ENCODE measurements around the gene CA11. TPM values are rescaled to one million over a fixed set of nuclear protein-coding genes. Genes with fewer than 3 reads are reported as not detected.

CA11 gene
- total RNA-seq, 1 donor from 2014 or later: 12.6 TPM

DNA sequence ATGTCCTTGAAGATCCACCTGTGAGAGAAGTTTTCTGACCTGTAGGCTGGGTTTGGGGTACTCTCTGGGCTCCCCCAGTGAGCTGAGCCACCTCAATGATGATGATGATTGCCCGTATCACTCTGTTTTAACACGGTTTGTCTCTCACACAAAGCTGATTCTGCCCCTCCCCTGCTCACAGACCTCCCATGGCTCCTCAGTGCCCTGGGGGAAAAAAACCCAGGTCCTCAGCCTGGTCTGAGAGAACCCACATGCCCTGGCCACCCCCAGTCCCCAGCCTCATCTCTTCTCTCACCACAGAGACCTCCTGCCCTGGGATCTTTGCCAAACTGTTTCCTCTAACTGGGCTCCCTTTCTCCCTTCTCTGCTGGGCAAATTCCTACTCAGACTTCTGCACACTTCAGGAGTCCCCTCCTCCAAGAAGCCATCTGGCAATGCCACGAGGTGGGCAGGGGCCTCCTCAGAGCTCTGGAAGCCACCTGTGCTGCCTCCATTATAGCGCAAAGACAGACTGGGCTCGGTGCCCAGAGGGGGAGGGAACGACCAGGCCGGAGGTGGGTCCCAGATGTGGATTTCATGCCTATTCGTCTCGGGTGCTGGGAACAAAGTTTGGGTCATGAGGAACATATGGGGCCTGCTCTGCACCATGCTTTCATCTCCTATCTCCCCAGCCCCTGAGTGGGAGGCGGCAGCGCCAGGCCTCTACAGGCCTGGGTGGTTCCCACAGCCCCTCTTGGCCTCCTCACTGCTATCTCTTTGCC, 8.5 kb upstream of the CA11 start:
- Mint-ChIP-seq H3K4me3 (peak overlapping the region; percentile 43), H3K4me1 (peaks cover 18% of the 10 kb centered on the region), H3K27me3 (ENCODE audit: insufficient read depth, low read depth) (peaks cover 4% of the 10 kb centered on the region), H3K27ac (peak overlapping the region; percentile 85), H3K9me3 (no peaks in the 10 kb centered on the region), H3K36me3 (no peaks in the 10 kb centered on the region)
- Histone ChIP-seq H3K9me3 (ENCODE audit: low read depth) (no peaks in the 10 kb centered on the region), H3K4me3 (no peak overlapping the region), H4K20me1 (ENCODE audit: low read depth) (no peaks in the 10 kb centered on the region), H3K36me3 (no peaks in the 10 kb centered on the region), H3F3A (ENCODE audit: low read depth) (peaks cover 10% of the 10 kb centered on the region), H3K9ac (no peak overlapping the region), H2AFZ (replicated peaks) (peak overlapping the region; percentile 42), H3K4me1 (peaks cover 7% of the 10 kb centered on the region), H3K27ac (no peak overlapping the region), H3K4me2 (no peak overlapping the region), H3K27me3 (no peaks in the 10 kb centered on the region), H3K79me2 (ENCODE audit: low read depth) (no peaks in the 10 kb centered on the region)
- TF ChIP-seq, protein P1, sequence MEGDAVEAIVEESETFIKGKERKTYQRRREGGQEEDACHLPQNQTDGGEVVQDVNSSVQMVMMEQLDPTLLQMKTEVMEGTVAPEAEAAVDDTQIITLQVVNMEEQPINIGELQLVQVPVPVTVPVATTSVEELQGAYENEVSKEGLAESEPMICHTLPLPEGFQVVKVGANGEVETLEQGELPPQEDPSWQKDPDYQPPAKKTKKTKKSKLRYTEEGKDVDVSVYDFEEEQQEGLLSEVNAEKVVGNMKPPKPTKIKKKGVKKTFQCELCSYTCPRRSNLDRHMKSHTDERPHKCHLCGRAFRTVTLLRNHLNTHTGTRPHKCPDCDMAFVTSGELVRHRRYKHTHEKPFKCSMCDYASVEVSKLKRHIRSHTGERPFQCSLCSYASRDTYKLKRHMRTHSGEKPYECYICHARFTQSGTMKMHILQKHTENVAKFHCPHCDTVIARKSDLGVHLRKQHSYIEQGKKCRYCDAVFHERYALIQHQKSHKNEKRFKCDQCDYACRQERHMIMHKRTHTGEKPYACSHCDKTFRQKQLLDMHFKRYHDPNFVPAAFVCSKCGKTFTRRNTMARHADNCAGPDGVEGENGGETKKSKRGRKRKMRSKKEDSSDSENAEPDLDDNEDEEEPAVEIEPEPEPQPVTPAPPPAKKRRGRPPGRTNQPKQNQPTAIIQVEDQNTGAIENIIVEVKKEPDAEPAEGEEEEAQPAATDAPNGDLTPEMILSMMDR (IDR thresholded peaks at IDR 0.05): no peak
- no peak for TF ChIP-seq EZH2 (IDR thresholded peaks at IDR 0.05)
- no peak for TF ChIP-seq EZH2phosphoT487 (IDR thresholded peaks at IDR 0.05)
- DNase-seq (ENCODE audit: low spot score): no peak

DNA sequence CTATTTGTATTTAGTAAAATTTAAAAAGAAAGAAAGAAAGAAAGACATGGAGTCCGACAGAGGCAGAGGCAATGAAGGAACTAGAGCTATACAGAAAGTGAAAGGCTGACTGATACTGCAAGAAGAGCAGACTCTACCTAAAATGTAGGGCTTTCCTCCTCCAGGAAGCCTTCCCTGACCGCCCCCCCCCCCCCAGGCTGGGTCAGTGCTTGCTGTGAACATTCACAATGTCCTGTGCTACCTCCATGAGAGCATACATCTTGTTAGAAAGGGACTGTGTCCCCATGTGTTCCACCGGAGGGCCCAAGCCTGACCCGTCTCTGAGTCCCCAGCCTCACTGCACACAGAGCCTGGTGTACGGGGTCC, 5.7 kb upstream of the CA11 start:
- Mint-ChIP-seq H3K4me3 (no peak overlapping the region), H3K9me3 (no peaks in the 10 kb centered on the region), H3K4me1 (peaks cover 16% of the 10 kb centered on the region), H3K36me3 (no peaks in the 10 kb centered on the region), H3K27ac (no peak overlapping the region), H3K27me3 (ENCODE audit: insufficient read depth, low read depth) (peaks cover 4% of the 10 kb centered on the region)
- no peak overlapping the region for H3K27ac ChIP-seq
- H3K4me1 ChIP-seq: peaks cover under 1% of the 10 kb centered on the region
- no peak for DNase-seq (ENCODE audit: low spot score)
- H3F3A ChIP-seq (ENCODE audit: low read depth): peaks cover 6% of the 10 kb centered on the region
- no peaks in the 10 kb centered on the region for H3K9me3 ChIP-seq (ENCODE audit: low read depth)
- no peaks in the 10 kb centered on the region for H3K79me2 ChIP-seq (ENCODE audit: low read depth)
- H2AFZ ChIP-seq (replicated peaks): no peak overlapping the region
- TF ChIP-seq EZH2 (IDR thresholded peaks at IDR 0.05) (no peak), EZH2phosphoT487 (IDR thresholded peaks at IDR 0.05) (no peak)
- TF ChIP-seq, protein P1 (IDR thresholded peaks at IDR 0.05): no peak
- H3K4me2 ChIP-seq: no peak overlapping the region
- no peak overlapping the region for H3K4me3 ChIP-seq
- no peaks in the 10 kb centered on the region for H3K36me3 ChIP-seq
- H3K9ac ChIP-seq: no peak overlapping the region
- no peaks in the 10 kb centered on the region for H4K20me1 ChIP-seq (ENCODE audit: low read depth)
- H3K27me3 ChIP-seq: no peaks in the 10 kb centered on the region

DNA sequence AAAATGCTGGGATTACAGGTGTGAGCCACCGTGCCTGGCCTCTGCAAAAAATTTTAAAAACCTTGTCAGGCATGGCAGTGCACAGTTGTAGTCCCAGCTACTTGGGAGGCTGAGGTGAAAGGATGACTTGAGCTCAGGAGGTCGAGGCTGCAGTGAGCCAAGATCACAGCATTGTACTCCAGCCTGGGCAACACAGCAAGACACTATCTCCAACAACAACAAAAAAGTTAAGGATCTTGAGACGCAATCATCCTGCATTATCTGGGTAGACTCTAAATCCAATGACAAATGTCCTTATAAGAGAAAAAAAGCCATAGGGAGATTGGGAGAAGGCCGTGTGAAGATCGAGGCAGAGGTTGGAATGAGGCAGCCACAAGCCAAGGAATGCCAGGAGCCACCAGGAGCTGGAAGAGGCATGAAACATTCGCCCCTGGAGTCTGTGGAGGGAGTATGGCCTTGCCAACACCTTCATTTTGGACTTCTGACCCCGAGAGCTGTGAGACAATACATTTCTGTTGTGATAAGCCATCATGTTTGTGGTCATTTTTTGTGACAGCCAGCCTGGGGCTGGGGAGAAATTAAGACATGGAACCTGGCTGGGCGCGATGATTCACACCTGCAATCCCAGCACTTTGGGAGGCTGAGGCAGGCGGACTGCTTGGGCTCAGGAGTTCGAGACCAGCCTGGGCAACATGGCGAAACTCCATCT, 5.1 kb upstream of the CA11 start:
- Histone ChIP-seq H3K27me3 (no peaks in the 10 kb centered on the region), H3F3A (ENCODE audit: low read depth) (peaks cover 4% of the 10 kb centered on the region), H3K36me3 (no peaks in the 10 kb centered on the region), H3K9ac (no peak overlapping the region), H2AFZ (replicated peaks) (no peak overlapping the region), H3K4me3 (no peak overlapping the region), H3K9me3 (ENCODE audit: low read depth) (no peaks in the 10 kb centered on the region), H3K27ac (no peak overlapping the region), H3K4me1 (no peaks in the 10 kb centered on the region), H4K20me1 (ENCODE audit: low read depth) (no peaks in the 10 kb centered on the region), H3K4me2 (no peak overlapping the region), H3K79me2 (ENCODE audit: low read depth) (no peaks in the 10 kb centered on the region)
- Mint-ChIP-seq H3K27ac (no peak overlapping the region), H3K36me3 (no peaks in the 10 kb centered on the region), H3K9me3 (no peaks in the 10 kb centered on the region), H3K27me3 (ENCODE audit: insufficient read depth, low read depth) (peaks cover 4% of the 10 kb centered on the region), H3K4me1 (peaks cover 15% of the 10 kb centered on the region), H3K4me3 (no peak overlapping the region)
- no peak for DNase-seq (ENCODE audit: low spot score)
- TF ChIP-seq EZH2 (IDR thresholded peaks at IDR 0.05): no peak
- no peak for TF ChIP-seq EZH2phosphoT487 (IDR thresholded peaks at IDR 0.05)
- TF ChIP-seq, protein P1 (IDR thresholded peaks at IDR 0.05): no peak

Data from neural progenitor cell (in vitro differentiated cells).